GM12874 (cell line): ENCODE measurements around the gene SPDYE4.

ENCODE experiments used
- TF ChIP-seq, protein P1 (sequence below): IDR thresholded peaks from 2 replicates; pipeline ENCODE4 v1.5.1; 2011; ENCODE audit warnings: low read depth, mild to moderate bottlenecking, control low read depth, low read length, moderate library complexity; ENCODE audit not compliant: insufficient read depth

Gene SPDYE4

DNA sequence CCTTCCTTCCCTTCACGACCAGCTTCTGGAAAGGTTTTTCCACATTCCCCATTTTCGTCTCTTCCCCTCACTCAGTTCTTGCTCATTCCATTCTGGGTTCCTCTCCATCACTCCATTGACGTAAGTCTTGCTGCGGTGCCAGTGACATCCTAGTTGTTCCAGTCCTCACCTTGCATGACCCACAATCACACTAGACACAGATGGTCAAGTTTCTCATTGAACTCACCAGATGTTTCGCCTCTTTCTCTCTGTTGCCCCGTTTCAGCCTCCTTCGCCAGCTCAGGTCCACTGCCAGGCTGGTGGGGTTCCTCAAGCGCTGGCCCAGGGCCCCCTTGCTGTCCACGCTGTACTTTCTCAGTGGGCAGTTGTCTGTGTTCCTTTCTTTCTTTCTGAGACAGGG, 57.1 kb downstream of the SPDYE4 start:
- TF ChIP-seq, protein P1, sequence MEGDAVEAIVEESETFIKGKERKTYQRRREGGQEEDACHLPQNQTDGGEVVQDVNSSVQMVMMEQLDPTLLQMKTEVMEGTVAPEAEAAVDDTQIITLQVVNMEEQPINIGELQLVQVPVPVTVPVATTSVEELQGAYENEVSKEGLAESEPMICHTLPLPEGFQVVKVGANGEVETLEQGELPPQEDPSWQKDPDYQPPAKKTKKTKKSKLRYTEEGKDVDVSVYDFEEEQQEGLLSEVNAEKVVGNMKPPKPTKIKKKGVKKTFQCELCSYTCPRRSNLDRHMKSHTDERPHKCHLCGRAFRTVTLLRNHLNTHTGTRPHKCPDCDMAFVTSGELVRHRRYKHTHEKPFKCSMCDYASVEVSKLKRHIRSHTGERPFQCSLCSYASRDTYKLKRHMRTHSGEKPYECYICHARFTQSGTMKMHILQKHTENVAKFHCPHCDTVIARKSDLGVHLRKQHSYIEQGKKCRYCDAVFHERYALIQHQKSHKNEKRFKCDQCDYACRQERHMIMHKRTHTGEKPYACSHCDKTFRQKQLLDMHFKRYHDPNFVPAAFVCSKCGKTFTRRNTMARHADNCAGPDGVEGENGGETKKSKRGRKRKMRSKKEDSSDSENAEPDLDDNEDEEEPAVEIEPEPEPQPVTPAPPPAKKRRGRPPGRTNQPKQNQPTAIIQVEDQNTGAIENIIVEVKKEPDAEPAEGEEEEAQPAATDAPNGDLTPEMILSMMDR = no peak
